H1 (cell line): ENCODE data around the gene OR6V1. TPM values are rescaled to one million over a fixed set of nuclear protein-coding genes. Genes with fewer than 3 reads are reported as not detected.

ENCODE experiments used
- CTCF ChIA-PET: fragments of 300-600 bp; sonication (Branson Sonifier 250); formaldehyde crosslinking; loops from one replicate; lab custom pipeline; 2021; ENCODE audit not compliant: partially characterized antibody; lab: Charles Lee
- POLR2A ChIA-PET: fragments of 300-600 bp; sonication (Branson Sonifier 250); formaldehyde crosslinking; loops from one replicate; lab custom pipeline; 2021; ENCODE audit warnings: inconsistent platforms; ENCODE audit not compliant: partially characterized antibody; lab: Charles Lee
- DNase-seq, 2 experiments: peaks; one replicate each; pipeline versions ENCODE4 v3.0.0 to v3.0.0-alpha.2; 2010 to 2022; ENCODE audit warnings: low spot score in 2 of 2, low read depth in 1 of 2, mixed read lengths in 1 of 2
- FAIRE-seq: peaks from 2 replicates; lab custom pipeline; 2011; peaks lifted over from hg19 to GRCh38; lab: Jason Lieb, UNC
- H2AFZ ChIP-seq: 2 replicates; pipeline ENCODE4 v1.8.1; 2012; ENCODE audit warnings: low read length, inconsistent platforms
- H2AK5ac ChIP-seq: 2 replicates; pipeline ENCODE4 v1.6.1; 2013; ENCODE audit warnings: low read depth, low read length
- H2BK120ac ChIP-seq: replicated peaks from 2 replicates; pipeline ENCODE3; 2013; ENCODE audit warnings: low read depth, low read length, inconsistent platforms
- H2BK12ac ChIP-seq: 2 replicates; pipeline ENCODE4 v1.6.1; 2013; ENCODE audit warnings: low read depth, low read length
- H2BK15ac ChIP-seq: 2 replicates; pipeline ENCODE4 v1.6.1; 2013; ENCODE audit warnings: low read length
- H2BK20ac ChIP-seq: 2 replicates; pipeline ENCODE4 v1.6.1; 2013; ENCODE audit warnings: low read length
- H2BK5ac ChIP-seq: 2 replicates; pipeline ENCODE4 v1.6.1; 2013; ENCODE audit warnings: low read depth, low read length
- H3K14ac ChIP-seq: 2 replicates; pipeline ENCODE4 v1.6.1; 2013; ENCODE audit warnings: inconsistent platforms; ENCODE audit not compliant: insufficient read length
- H3K18ac ChIP-seq: 2 replicates; pipeline ENCODE4 v1.6.1; 2013; ENCODE audit warnings: low read length; ENCODE audit errors: extremely low read depth
- H3K23ac ChIP-seq: 2 replicates; pipeline ENCODE4 v1.6.1; 2013; ENCODE audit warnings: inconsistent platforms; ENCODE audit not compliant: insufficient read length
- H3K23me2 ChIP-seq: 2 replicates; pipeline ENCODE4 v1.6.1; 2013; ENCODE audit warnings: low read depth, low read length
- H3K27ac ChIP-seq: 2 replicates; pipeline ENCODE4 v1.6.1; 2011; ENCODE audit warnings: low read depth, low read length, inconsistent platforms
- H3K27me3 ChIP-seq, 4 experiments: replicated peaks in 1 of 4; 1 replicate in 1 of 4; 2 replicates in 3 of 4; pipeline versions ENCODE4 v1.6.1 to v1.8.1; 2011 to 2013; ENCODE audit warnings: low read length in 3 of 4, mild to moderate bottlenecking in 3 of 4, inconsistent platforms in 2 of 4, mixed read lengths in 2 of 4, moderate library complexity in 1 of 4; ENCODE audit not compliant: control insufficient read depth in 3 of 4, insufficient read depth in 3 of 4; ENCODE audit errors: extremely low read depth in 1 of 4
- H3K36me3 ChIP-seq, 4 experiments: 2 replicates each; pipeline versions ENCODE4 v1.6.1 to v1.8.1; 2011 to 2013; ENCODE audit warnings: mild to moderate bottlenecking in 4 of 4, low read length in 3 of 4, moderate library complexity in 2 of 4, control low read depth in 1 of 4, inconsistent platforms in 1 of 4; ENCODE audit not compliant: insufficient read depth in 4 of 4, control insufficient read depth in 2 of 4
- H3K4ac ChIP-seq: replicated peaks from 2 replicates; pipeline ENCODE3; 2013; ENCODE audit warnings: low read length, low read depth, mixed read lengths, inconsistent platforms; ENCODE audit not compliant: insufficient read length
- H3K4me1 ChIP-seq, 4 experiments: replicated peaks in 1 of 4; 1 replicate in 1 of 4; 2 replicates in 3 of 4; pipeline versions ENCODE4 v1.6.1 to v1.8.1; 2011 to 2013; ENCODE audit warnings: low read length in 3 of 4, inconsistent platforms in 2 of 4, mixed read lengths in 1 of 4; ENCODE audit not compliant: insufficient read depth in 4 of 4, control insufficient read depth in 3 of 4
- H3K4me2 ChIP-seq, 2 experiments: 2 replicates each; pipeline versions ENCODE4 v1.6.1 to v1.8.1; 2011 to 2013; ENCODE audit warnings: low read depth in 2 of 2, low read length in 2 of 2, control low read depth in 1 of 2, inconsistent platforms in 1 of 2, mild to moderate bottlenecking in 1 of 2; ENCODE audit not compliant: insufficient read depth in 1 of 2
- H3K4me3 ChIP-seq, 4 experiments: fragments of 200-600, 300-600 bp in 1 of 4; sonication (generic), shearing (Covaris generic), sonication (Bioruptor Twin) in 1 of 4; 2 replicates each; pipeline versions ENCODE4 v1.5.1 to v1.8.1; 2011 to 2016; ENCODE audit warnings: low read length in 4 of 4, low read depth in 3 of 4, control low read depth in 2 of 4, inconsistent platforms in 2 of 4, mild to moderate bottlenecking in 2 of 4, mixed read lengths in 1 of 4, moderate library complexity in 1 of 4; ENCODE audit not compliant: insufficient read depth in 2 of 4; ENCODE audit errors: extremely low read depth in 1 of 4
- H3K56ac ChIP-seq: replicated peaks from 2 replicates; pipeline ENCODE3; 2013; ENCODE audit warnings: low read depth, mild to moderate bottlenecking, mixed read lengths, low read length, inconsistent platforms; ENCODE audit not compliant: insufficient read length
- H3K79me1 ChIP-seq: 2 replicates; pipeline ENCODE4 v1.6.1; 2013; ENCODE audit warnings: low read depth, low read length, control low read depth
- H3K79me2 ChIP-seq, 2 experiments: 2 replicates each; pipeline versions ENCODE4 v1.6.1 to v1.8.1; 2012 to 2013; ENCODE audit warnings: low read length in 2 of 2, mild to moderate bottlenecking in 2 of 2, inconsistent platforms in 1 of 2; ENCODE audit not compliant: insufficient read depth in 2 of 2, control insufficient read depth in 1 of 2
- H3K9ac ChIP-seq, 4 experiments: replicated peaks in 1 of 4; 1 replicate in 1 of 4; 2 replicates in 3 of 4; pipeline versions ENCODE4 v1.6.1 to v1.8.1; 2011 to 2013; ENCODE audit warnings: low read depth in 3 of 4, low read length in 3 of 4, control low read depth in 2 of 4, mild to moderate bottlenecking in 2 of 4, moderate library complexity in 2 of 4, inconsistent platforms in 1 of 4; ENCODE audit errors: extremely low read depth in 1 of 4
- H3K9me3 ChIP-seq, 2 experiments: 2 replicates each; pipeline versions ENCODE4 v1.6.1 to v1.8.1; 2012 to 2013; ENCODE audit warnings: mild to moderate bottlenecking in 2 of 2, moderate library complexity in 2 of 2, control low read depth in 1 of 2, inconsistent platforms in 1 of 2, low read depth in 1 of 2, low read length in 1 of 2, mixed read lengths in 1 of 2; ENCODE audit not compliant: insufficient read depth in 2 of 2
- H4K20me1 ChIP-seq, 2 experiments: replicated peaks in 1 of 2; 2 replicates each; pipeline versions ENCODE3 to v1.8.1; 2011 to 2013; ENCODE audit warnings: inconsistent platforms in 2 of 2, low read length in 2 of 2, mild to moderate bottlenecking in 1 of 2; ENCODE audit not compliant: insufficient read depth in 2 of 2, control insufficient read depth in 1 of 2
- H4K5ac ChIP-seq: 2 replicates; pipeline ENCODE4 v1.6.1; 2013; ENCODE audit warnings: low read length, low read depth, mixed read lengths, inconsistent platforms; ENCODE audit not compliant: insufficient read length
- H4K8ac ChIP-seq: 2 replicates; pipeline ENCODE4 v1.8.0; 2013; ENCODE audit warnings: mild to moderate bottlenecking, moderate library complexity, low read length, inconsistent platforms; ENCODE audit not compliant: insufficient read depth; ENCODE audit errors: extremely low read depth
- H4K91ac ChIP-seq: replicated peaks from 2 replicates; pipeline ENCODE3; 2013; ENCODE audit warnings: low read length, mixed read lengths, inconsistent platforms; ENCODE audit not compliant: insufficient read length
- BRCA1 ChIP-seq: IDR thresholded peaks from 2 replicates; pipeline ENCODE4 v1.6.1; 2012; ENCODE audit warnings: low read depth, low read length, improper control_type of control experiment
- CEBPB ChIP-seq: IDR thresholded peaks from 2 replicates; pipeline ENCODE4 v1.6.1; 2012; ENCODE audit warnings: low read depth, low read length
- CHD2 ChIP-seq: IDR thresholded peaks from 2 replicates; pipeline ENCODE4 v1.6.1; 2012; ENCODE audit warnings: low read length, improper control_type of control experiment
- CREB1 ChIP-seq: IDR thresholded peaks from 2 replicates; pipeline ENCODE4 v1.6.1; 2012; ENCODE audit warnings: inconsistent platforms
- CTCF ChIP-seq, 3 experiments: IDR thresholded peaks; 1 replicate in 2 of 3; 2 replicates in 1 of 3; pipeline versions ENCODE4 v1.5.1 to v1.6.1; 2011; ENCODE audit warnings: low read length in 3 of 3, mild to moderate bottlenecking in 3 of 3, inconsistent platforms in 2 of 3, low read depth in 1 of 3, moderate library complexity in 1 of 3; ENCODE audit not compliant: insufficient read depth in 1 of 3; ENCODE audit errors: control extremely low read depth in 1 of 3
- E2F6 ChIP-seq: IDR thresholded peaks from 2 replicates; pipeline ENCODE4 v1.6.1; 2012; ENCODE audit warnings: inconsistent platforms
- NANOG ChIP-seq: IDR thresholded peaks from 2 replicates; pipeline ENCODE4 v1.6.1; 2011; ENCODE audit warnings: low read length, low read depth, mild to moderate bottlenecking, inconsistent platforms; ENCODE audit not compliant: insufficient read depth, poor library complexity, severe bottlenecking
- RAD21 ChIP-seq, 2 experiments: IDR thresholded peaks in 1 of 2; conservative IDR thresholded peaks in 1 of 2; 2 replicates each; pipeline ENCODE4 v1.6.1; 2011; ENCODE audit warnings: low read depth in 2 of 2, low read length in 2 of 2, improper control_type of control experiment in 1 of 2, inconsistent platforms in 1 of 2, mild to moderate bottlenecking in 1 of 2, moderate library complexity in 1 of 2
- RBBP5 ChIP-seq: IDR thresholded peaks from 2 replicates; pipeline ENCODE4 v1.7.1; 2012; ENCODE audit warnings: low read depth, mild to moderate bottlenecking, inconsistent platforms, low read length, moderate library complexity, borderline replicate concordance
- SP1 ChIP-seq: IDR thresholded peaks from 2 replicates; pipeline ENCODE4 v1.6.1; 2011; ENCODE audit warnings: low read depth, low read length
- TEAD4 ChIP-seq: IDR thresholded peaks from 2 replicates; pipeline ENCODE4 v1.6.1; 2012; ENCODE audit warnings: low read depth, low read length, inconsistent platforms, mixed read lengths
- WGBS, 2 experiments: shearing (Covaris generic) in 1 of 2; methylation state at CpG; one replicate each; pipeline versions ENCODE4 v1.1.6 to v1.1.7; 2013 to 2015; ENCODE audit warnings: low lambda C conversion rate in 2 of 2, mixed read lengths in 2 of 2, inconsistent platforms in 1 of 2, low coverage in 1 of 2, missing lambda C conversion rate in 1 of 2; ENCODE audit not compliant: insufficient replicate concordance in 2 of 2, insufficient coverage in 1 of 2, insufficient read length in 1 of 2; ENCODE audit errors: extremely low coverage in 1 of 2, missing lambda C conversion rate in 1 of 2; 5-methylcytosine and 5-hydroxymethylcytosine counted together
- polyA plus RNA-seq, 7 experiments: library from polyadenylated mRNA; depleted of rRNA in 3 of 7; stranded (reverse) in 5 of 7; unstranded in 2 of 7; fragments of >200 nt in 5 of 7; fragments of 200-250 nt in 2 of 7; gene quantifications; 1 replicate in 5 of 7; 2 replicates in 1 of 7; 4 replicates in 1 of 7; pipeline versions ENCODE4 v1.2.1 to v1.2.3, GENCODE V29; 2011 to 2013; ENCODE audit warnings: missing spikeins in 2 of 7, mixed read lengths in 2 of 7
- total RNA-seq: library from RNA; stranded (reverse); fragmentation: NEBNext Ultra II Directional; extraction: Animal tissue kit (Norgen Biotek cat#: 25700); gene quantifications from 2 replicates; pipeline ENCODE4 v1.2.1, GENCODE V29; 2021

OR6V1 gene
- total and polyA plus RNA-seq, 2 of the 8 experiments (the other 6 are each of a cell fraction or from before 2014, with no cell fraction given): not detected

- no peak overlapping the region for H2BK15ac ChIP-seq
- no peak overlapping the region for H3K4me2 ChIP-seq
- no peak overlapping the region for H2BK12ac ChIP-seq
- no peak overlapping the region for H3K18ac ChIP-seq
- no peak overlapping the region for H3K4me3 ChIP-seq
- DNase-seq (no peak), FAIRE-seq (no peak)
- H3K27me3 ChIP-seq: no peaks in the 10 kb centered on the region
- no peak overlapping the region for H3K4ac ChIP-seq
- TF ChIP-seq RBBP5 (no peak), CTCF (IDR thresholded peaks at IDR 0.05; ENCODE audit: control extremely low read depth in 1 of 3, insufficient read depth in 1 of 3, low read depth in 1 of 3, low read length in 3 of 3) (no peak), RAD21 (IDR thresholded peaks at IDR 0.05 in 1 of 2, conservative IDR thresholded peaks at IDR 0.05 in 1 of 2; ENCODE audit: low read depth in 2 of 2, low read length in 2 of 2) (no peak), CREB1 (no peak), CEBPB (no peak), BRCA1 (no peak), E2F6 (no peak), NANOG (no peak), CHD2 (no peak), SP1 (no peak), TEAD4 (no peak)
- H3K4me1 ChIP-seq: no peaks in the 10 kb centered on the region
- no peak overlapping the region for H3K14ac ChIP-seq
- H3K9ac ChIP-seq: no peak overlapping the region
- H3K9me3 ChIP-seq: no peaks in the 10 kb centered on the region
- H4K91ac ChIP-seq: no peak overlapping the region
- no peaks in the 10 kb centered on the region for H4K20me1 ChIP-seq
- ChIA-PET POLR2A (no interaction called here), CTCF (interaction anchor here (0.6 kb wide), 1 partner anchor 157 kb away, joined by 3 read pairs; no protein-coding TSS in a partner anchor)
- 87% methylated on average over 5 of the region's 5 CpGs; no CpG with 5 or more reads in 1 of the 2 experiments for WGBS, 2 experiments
- no peak overlapping the region for H3K27ac ChIP-seq
- H3K23me2 ChIP-seq: peaks cover 2% of the 10 kb centered on the region; the same call in 1 of the 2 replicates
- H3K79me2 ChIP-seq: no peaks in the 10 kb centered on the region
- H2AK5ac ChIP-seq: no peak overlapping the region
- no peak overlapping the region for H2AFZ ChIP-seq
- H2BK20ac ChIP-seq: no peak overlapping the region
- no peaks in the 10 kb centered on the region for H3K36me3 ChIP-seq
- no peak overlapping the region for H4K5ac ChIP-seq
- no peak overlapping the region for H2BK120ac ChIP-seq
- no peak overlapping the region for H3K56ac ChIP-seq
- H4K8ac ChIP-seq: no peak overlapping the region
- no peaks in the 10 kb centered on the region for H3K79me1 ChIP-seq
- no peak overlapping the region for H3K23ac ChIP-seq
- no peak overlapping the region for H2BK5ac ChIP-seq
Observed at GRCh38 chr7:143038635-143039034, 13.5 kb upstream of the OR6V1 start.
